ENCODE data around the gene LRRC37A2. TPM values are rescaled to one million over a fixed set of nuclear protein-coding genes. Genes with fewer than 3 reads are reported as not detected.
"Not testable (repeated sequence)": the region's sequence is repeated elsewhere in the genome, so short reads cannot be mapped to it uniquely, and the experiment has no call there.

LRRC37A2 gene
- total RNA-seq, 1 donor = 15.1 TPM

GRCh38 chr17:46591332-46591731 lies 79.1 kb downstream of the LRRC37A2 start:
- DNase-seq (ENCODE audit: low read depth in 2 of 3, low spot score in 2 of 3) = not testable (repeated sequence)

- not testable (repeated sequence) for DNase-seq (ENCODE audit: low read depth in 2 of 3, low spot score in 2 of 3)
Measured at GRCh38 chr17:46598344-46598931, 86.2 kb downstream of the LRRC37A2 start.

- DNase-seq (ENCODE audit: low read depth in 2 of 3, low spot score in 2 of 3) = not testable (repeated sequence)
Measured at GRCh38 chr17:46600767-46601166, 88.5 kb downstream of the LRRC37A2 start.

- not testable (repeated sequence) for DNase-seq (ENCODE audit: low read depth in 2 of 3, low spot score in 2 of 3)
Measured at GRCh38 chr17:46603125-46603524, 90.9 kb downstream of the LRRC37A2 start.

Small RNAs within 50 kb of the gene (small RNA-seq; reads per million reads assigned to genes)
- not detected for gene RN7SL199P

Other genes with a start within 250 kb of the LRRC37A2 start
- 15.3 TPM for gene LRRC37A, start 217.3 kb upstream of the LRRC37A2 start, total RNA-seq
- gene ARL17B, start 150.7 kb upstream of the LRRC37A2 start, total RNA-seq = 6.2 TPM
- gene ARL17A, start 67.2 kb downstream of the LRRC37A2 start, total RNA-seq = 8.9 TPM
- 21.0 TPM for gene NSF, start 78.2 kb downstream of the LRRC37A2 start, total RNA-seq

Data from hematopoietic multipotent progenitor cell (in vitro differentiated cells).